ENCODE results near the gene GRID1.

Gene GRID1

GRCh38 chr10:86262688-86263181, 103.9 kb downstream of the GRID1 start:
- Histone ChIP-seq H3K27ac (no peak overlapping the region), H3K4me3 (no peak overlapping the region)

- Histone ChIP-seq H3K27ac (no peak overlapping the region), H3K4me3 (no peak overlapping the region)
Measured at GRCh38 chr10:86261941-86262687, 104.5 kb downstream of the GRID1 start.

- Histone ChIP-seq H3K4me3 (no peak overlapping the region), H3K27ac (no peak overlapping the region)
Measured at GRCh38 chr10:86261470-86261869, 105.1 kb downstream of the GRID1 start.

DNA sequence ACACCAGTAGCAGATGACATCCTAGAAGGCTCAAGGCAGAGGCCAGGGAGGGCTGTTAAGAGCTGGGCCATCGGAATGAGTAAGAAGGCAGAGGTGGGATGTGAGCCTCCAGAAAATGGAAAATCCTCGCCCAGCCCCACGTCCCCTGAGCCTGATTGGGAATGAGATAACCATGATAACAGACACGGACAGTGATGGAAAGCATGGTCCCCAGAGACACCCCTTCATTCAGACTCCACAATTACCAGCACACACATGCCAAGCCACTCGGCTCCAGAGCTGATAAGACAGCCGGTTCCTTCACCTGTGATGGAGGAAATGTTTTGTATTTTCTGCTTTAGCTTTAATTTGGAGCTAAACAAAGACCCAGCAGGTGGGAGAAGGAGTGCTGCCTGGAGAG, 106.0 kb downstream of the GRID1 start:
- no peak overlapping the region for H3K27ac ChIP-seq
- H3K4me3 ChIP-seq = no peak overlapping the region

DNA sequence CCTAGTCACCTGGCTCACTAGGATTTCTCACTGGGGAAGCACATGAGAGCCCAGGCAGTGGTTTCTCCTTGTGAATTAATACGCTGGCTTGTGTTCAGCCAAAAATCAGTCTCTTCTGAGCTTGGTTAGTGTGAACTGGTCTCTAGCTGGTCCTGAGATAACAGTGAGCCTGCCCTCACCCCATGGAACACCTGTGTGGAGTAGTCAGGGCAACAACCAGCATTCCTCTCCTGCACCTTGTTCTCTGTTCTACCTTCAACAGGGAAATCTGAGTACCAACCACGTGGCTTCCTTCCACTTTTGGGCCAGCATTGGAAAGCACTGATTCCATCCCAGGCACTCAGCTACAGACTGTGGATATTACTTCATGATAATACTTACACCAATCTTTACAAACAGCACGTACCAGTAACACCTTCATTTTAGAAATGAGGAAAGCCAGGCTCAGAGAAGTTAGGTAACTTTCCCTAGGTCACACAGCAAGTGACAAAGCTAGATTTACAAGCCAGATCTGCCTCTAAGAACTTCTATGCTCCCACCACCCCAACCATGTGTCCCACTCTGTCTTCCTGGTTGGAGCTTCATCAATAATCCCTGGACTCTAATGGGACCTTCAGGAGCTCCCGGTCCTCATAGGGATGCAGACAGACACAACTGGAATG, 106.6 kb downstream of the GRID1 start:
- H3K4me3 ChIP-seq = no peak overlapping the region
- H3K27ac ChIP-seq = no peak overlapping the region

DNA sequence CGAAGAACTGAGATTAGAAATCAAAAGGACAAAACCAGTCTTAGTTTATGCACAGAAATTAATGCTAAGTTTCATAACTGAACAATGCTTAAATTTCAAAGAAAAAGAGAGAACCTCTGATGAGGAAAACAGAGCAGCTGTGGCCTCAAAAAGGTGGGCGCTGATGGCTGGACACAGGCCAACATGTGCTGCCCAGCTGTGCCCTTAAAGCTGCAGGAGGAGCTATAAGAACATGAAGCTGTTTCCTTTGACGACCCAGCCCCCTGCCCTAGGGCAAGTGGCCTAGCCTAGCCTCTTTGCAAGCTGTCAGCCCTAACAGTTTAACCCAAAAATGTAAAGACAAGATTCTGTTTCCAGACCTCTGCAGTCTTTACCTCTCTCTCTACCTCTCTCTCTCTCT, 107.7 kb downstream of the GRID1 start:
- no peak overlapping the region for H3K27ac ChIP-seq

DNA sequence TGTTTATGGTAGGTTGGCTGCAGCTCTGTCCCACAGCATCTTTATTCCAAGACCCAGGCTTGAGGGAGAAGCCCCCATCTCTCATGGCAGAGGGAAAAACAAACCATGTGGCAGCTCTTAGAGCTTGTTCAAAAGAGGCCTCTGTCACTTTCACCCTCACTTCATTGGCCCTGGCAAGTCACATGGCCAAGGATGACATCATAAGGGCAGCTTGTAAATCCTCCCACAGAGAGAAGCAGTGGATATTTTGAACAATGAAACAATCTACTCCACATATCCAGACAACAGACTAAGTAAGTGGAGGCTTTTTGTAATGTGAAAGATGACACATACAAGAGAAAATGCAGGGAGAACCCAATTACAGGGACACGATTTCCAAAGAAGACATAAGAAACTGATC, 108.1 kb downstream of the GRID1 start:
- Histone ChIP-seq H3K4me3 (no peak overlapping the region), H3K27ac (no peak overlapping the region)

More for the DNA sequence above, 107.7 kb downstream of the GRID1 start:
- H3K4me3 ChIP-seq = no peak overlapping the region

- H3K4me3 ChIP-seq = no peak overlapping the region
- H3K27ac ChIP-seq = no peak overlapping the region
Measured at GRCh38 chr10:86257683-86258082, 108.9 kb downstream of the GRID1 start.

DNA sequence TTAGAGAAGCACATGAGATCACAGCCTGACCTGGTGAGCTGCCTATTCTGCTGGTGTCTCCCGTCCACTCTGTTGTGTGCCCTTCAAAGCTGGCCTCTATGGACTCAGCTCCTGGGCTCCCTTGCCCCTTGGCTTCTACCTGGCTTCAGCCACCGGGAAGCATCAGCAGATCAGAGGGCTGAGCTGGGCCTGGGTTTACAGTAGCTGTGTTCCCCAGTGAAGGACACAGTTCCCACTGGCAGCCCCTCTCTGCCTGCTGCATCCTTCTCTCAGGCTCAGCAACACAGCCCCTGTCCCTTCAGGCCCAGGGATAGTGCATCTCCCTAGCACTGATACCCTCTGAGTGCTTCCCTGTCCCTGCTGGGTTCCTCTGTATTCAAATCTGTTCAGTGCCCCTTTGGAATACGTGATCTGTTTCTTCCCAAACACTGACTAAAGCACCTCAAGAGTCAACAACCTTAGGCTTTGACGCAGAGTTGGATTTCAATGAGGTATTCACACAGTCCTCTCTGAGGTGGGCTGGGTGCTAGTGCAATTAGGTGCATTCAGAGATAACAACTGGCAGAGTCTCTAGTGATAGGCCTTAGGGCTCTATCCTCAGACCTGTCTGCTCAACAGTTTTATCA, 109.8 kb downstream of the GRID1 start:
- no peak overlapping the region for H3K4me3 ChIP-seq
- H3K27ac ChIP-seq = no peak overlapping the region

GRCh38 chr10:86255405-86256251, 111.0 kb downstream of the GRID1 start:
- H3K4me3 ChIP-seq = no peak overlapping the region
- H3K27ac ChIP-seq = no peak overlapping the region

- H3K27ac ChIP-seq = no peak overlapping the region
Measured at GRCh38 chr10:86254526-86255174, 111.9 kb downstream of the GRID1 start.

GRCh38 chr10:86254081-86254480, 112.5 kb downstream of the GRID1 start:
- H3K4me3 ChIP-seq = no peak overlapping the region
- H3K27ac ChIP-seq = no peak overlapping the region

More at GRCh38 chr10:86254526-86255174, 111.9 kb downstream of the GRID1 start:
- no peak overlapping the region for H3K4me3 ChIP-seq

DNA sequence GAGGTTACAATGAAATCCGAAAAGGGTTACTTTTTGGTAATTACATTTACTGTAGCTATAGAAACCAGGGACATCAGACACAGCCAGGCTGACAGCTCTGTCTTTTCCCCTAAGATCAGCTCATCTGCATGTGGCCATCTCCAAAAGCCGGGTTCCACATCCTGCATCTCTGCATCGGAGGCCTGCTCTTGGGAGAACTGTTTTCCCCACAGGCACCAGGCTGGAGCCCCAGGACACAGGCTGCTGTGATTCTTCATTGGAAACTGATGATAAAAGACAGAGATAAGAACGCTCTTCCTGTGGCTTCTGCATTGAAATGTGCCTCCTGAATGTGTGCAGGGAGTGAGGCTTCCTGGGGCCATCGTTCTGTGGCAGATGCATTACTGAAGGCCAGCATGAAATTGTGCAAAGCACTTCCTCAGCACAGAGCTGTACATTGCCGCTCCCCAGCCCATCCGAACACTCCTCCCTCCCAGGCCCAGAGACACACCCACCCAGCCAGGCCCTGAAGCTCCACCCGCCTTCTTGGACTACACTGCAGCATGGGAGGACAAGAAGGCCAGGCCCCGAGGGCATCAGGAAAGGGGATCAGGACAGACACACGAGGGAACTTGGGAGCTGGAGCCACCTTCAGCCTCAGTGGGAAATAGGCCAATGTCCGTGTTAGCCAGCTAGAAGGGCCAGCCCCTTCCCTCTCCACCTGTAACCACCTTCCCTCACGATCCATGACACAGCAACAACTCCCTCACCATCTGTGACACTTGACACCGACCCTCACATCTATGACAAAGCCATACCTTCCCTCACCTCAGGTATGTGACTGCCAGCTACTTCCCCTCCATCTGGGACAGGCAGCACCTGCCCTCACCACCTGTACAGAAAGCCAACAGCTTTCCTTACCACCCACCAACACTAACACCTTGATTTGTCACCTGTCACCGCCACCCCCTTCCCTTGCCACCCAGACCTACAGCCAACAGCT, 113.2 kb downstream of the GRID1 start:
- no peak overlapping the region for H3K27ac ChIP-seq
- no peak overlapping the region for H3K4me3 ChIP-seq

- Histone ChIP-seq H3K4me3 (no peak overlapping the region), H3K27ac (no peak overlapping the region)
Measured at GRCh38 chr10:86252556-86252955, 114.0 kb downstream of the GRID1 start.

DNA sequence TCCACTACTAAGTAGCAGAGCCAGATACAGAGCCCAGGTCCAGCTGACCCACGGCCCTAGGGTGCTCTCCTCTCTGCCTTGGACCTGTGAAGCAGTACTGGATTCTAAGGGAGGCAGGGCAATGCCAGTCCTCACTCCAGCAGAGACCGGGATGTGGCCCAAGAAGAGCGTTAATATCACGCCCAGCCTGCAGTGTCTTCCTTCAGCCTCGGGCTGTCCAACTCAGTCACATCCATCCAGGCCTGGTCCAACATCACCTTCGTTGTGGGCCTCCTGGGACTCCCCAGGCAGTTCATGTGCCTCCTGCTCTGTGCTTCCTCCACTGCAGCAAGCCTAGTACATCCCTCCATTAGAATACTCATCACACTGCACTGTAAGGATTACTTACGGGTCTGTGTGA, 114.5 kb downstream of the GRID1 start:
- Histone ChIP-seq H3K4me3 (no peak overlapping the region), H3K27ac (no peak overlapping the region)

GRCh38 chr10:86251426-86251825, 115.2 kb downstream of the GRID1 start:
- Histone ChIP-seq H3K4me3 (no peak overlapping the region), H3K27ac (no peak overlapping the region)

- Histone ChIP-seq H3K27ac (no peak overlapping the region), H3K4me3 (no peak overlapping the region)
Measured at GRCh38 chr10:86250399-86250798, 116.2 kb downstream of the GRID1 start.

DNA sequence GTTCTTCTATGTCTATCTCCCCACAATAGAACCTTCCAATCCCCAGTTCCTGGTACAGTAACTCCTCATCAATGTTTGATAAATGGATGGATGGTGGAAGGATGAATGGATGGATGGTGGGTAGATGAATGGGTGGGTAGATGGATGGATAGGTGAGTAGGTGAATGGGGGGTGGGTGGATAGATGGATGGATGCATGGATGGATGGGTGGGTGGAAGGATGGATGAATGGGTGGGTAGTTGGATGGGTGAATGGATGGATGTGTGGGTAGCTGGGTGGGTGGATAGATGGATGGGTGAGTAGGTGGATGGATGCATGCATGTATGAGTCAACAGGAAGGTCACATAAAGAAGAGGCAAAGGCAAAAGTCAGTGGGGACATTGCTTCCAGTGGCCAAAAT, 116.8 kb downstream of the GRID1 start:
- H3K27ac ChIP-seq = no peak overlapping the region
- H3K4me3 ChIP-seq = no peak overlapping the region
